ENCODE data around the gene DCUN1D3.

- TF ChIP-seq CTCF (IDR thresholded peaks at IDR 0.05; ENCODE audit: insufficient read depth, low read length, poor library complexity, severe bottlenecking) (no peak), EZH2phosphoT487 (conservative IDR thresholded peaks at IDR 0.05; ENCODE audit: low read length) (no peak)
Observed at GRCh38 chr16:20844054-20844453, 56.1 kb downstream of the DCUN1D3 start.

Data from SU-DHL-6 (cell line).